Measurements from ENCODE around the gene RNF157.

- TF ChIP-seq POLR2A (IDR thresholded peaks at IDR 0.05) (no peak), POLR2AphosphoS5 (IDR thresholded peaks at IDR 0.05; ENCODE audit: insufficient read depth in 1 of 2, low read depth in 1 of 2) (no peak)
These were observed 87.1 kb downstream of the RNF157 start for GRCh38 chr17:76153202-76153601.
